Stimulated activated effector memory CD8-positive, alpha-beta T cell treated with anti-CD3 and anti-CD28 coated beads, Interleukin-12 subunit alpha, Interleukin-12 subunit beta, amount 100 ng/mL, for 72 hours (primary cell): ENCODE data around the gene ZNF287.

Experiments used
- ATAC-seq: fragments of 150-1000 bp; cut with Tn5 transposase; 2 replicates; pipeline ENCODE4 v1.10.0; 2021
- DNase-seq, 2 donors: peaks; one replicate each; pipeline ENCODE4 v3.0.0; 2021 to 2022; ENCODE audit warnings: low spot score in 2 of 2
- H3K27ac Mint-ChIP-seq: one replicate; pipeline ENCODE4 v1.8.0; 2022; ENCODE audit warnings: mild to moderate bottlenecking, mixed read lengths
- H3K36me3 Mint-ChIP-seq: one replicate; pipeline ENCODE4 v1.8.0; 2022; ENCODE audit warnings: mild to moderate bottlenecking, mixed read lengths
- H3K4me1 Mint-ChIP-seq: one replicate; pipeline ENCODE4 v1.8.0; 2022; ENCODE audit warnings: mixed read lengths
- H3K4me3 Mint-ChIP-seq: one replicate; pipeline ENCODE4 v1.8.0; 2022; ENCODE audit warnings: mild to moderate bottlenecking, mixed read lengths
- H3K9me3 Mint-ChIP-seq: one replicate; pipeline ENCODE4 v1.8.0; 2022; ENCODE audit warnings: mixed read lengths

Gene ZNF287

GRCh38 chr17:16568541-16569357 lies at the start of gene ZNF287:
Gene ZNF287, minus strand, starts transcription at chr17:16569204. Its CDS starts 1,473 bp downstream, at chr17:16567731.
- Mint-ChIP-seq H3K4me3 (peak within 1 kb of the TSS; percentile 77), H3K9me3 (no peaks in the 10 kb centered on the region), H3K36me3 (peaks cover 10% of the 10 kb centered on the region), H3K4me1 (peaks cover 10% of the 10 kb centered on the region), H3K27ac (peak within 1 kb of the TSS; percentile 74)
- peak; percentile 84 to 94 for DNase-seq
- peak; percentile 98 for ATAC-seq

- Mint-ChIP-seq H3K4me3 (no peak overlapping the region), H3K36me3 (no peaks in the 10 kb centered on the region), H3K9me3 (peaks cover 50% of the 10 kb centered on the region), H3K4me1 (no peaks in the 10 kb centered on the region), H3K27ac (no peak overlapping the region)
- DNase-seq (no peak), ATAC-seq (no peak)
These were observed 48.6 kb upstream of the ZNF287 start for GRCh38 chr17:16617481-16618060.

GRCh38 chr17:16599537-16599936 lies 30.5 kb upstream of the ZNF287 start:
- Mint-ChIP-seq H3K9me3 (peaks cover 3% of the 10 kb centered on the region), H3K4me1 (no peaks in the 10 kb centered on the region), H3K27ac (no peak overlapping the region), H3K36me3 (no peaks in the 10 kb centered on the region), H3K4me3 (no peak overlapping the region)
- no peak for ATAC-seq
- no peak for DNase-seq

- no peak for ATAC-seq
- Mint-ChIP-seq H3K4me3 (no peak overlapping the region), H3K9me3 (no peaks in the 10 kb centered on the region)
These were observed 24.5 kb upstream of the ZNF287 start for GRCh38 chr17:16593356-16594102.

GRCh38 chr17:16589097-16589969 lies 20.3 kb upstream of the ZNF287 start:
- peaks cover 5% of the 10 kb centered on the region for H3K4me1 Mint-ChIP-seq
- no peaks in the 10 kb centered on the region for H3K36me3 Mint-ChIP-seq
- H3K4me3 Mint-ChIP-seq = peak overlapping the region; percentile 70
- no peak overlapping the region for H3K27ac Mint-ChIP-seq
- H3K9me3 Mint-ChIP-seq = no peaks in the 10 kb centered on the region
- DNase-seq (peak; percentile 96 to 98), ATAC-seq (peak; percentile 92)

More at GRCh38 chr17:16593356-16594102, 24.5 kb upstream of the ZNF287 start:
- no peaks in the 10 kb centered on the region for H3K4me1 Mint-ChIP-seq
- H3K27ac Mint-ChIP-seq = no peak overlapping the region
- no peaks in the 10 kb centered on the region for H3K36me3 Mint-ChIP-seq
- DNase-seq = no peak

- H3K4me1 Mint-ChIP-seq = peaks cover 12% of the 10 kb centered on the region
- H3K4me3 Mint-ChIP-seq = no peak overlapping the region
These were observed 16.8 kb upstream of the ZNF287 start for GRCh38 chr17:16585796-16586195.

GRCh38 chr17:16584273-16584995 lies 15.4 kb upstream of the ZNF287 start:
- Mint-ChIP-seq H3K36me3 (no peaks in the 10 kb centered on the region), H3K4me3 (peak overlapping the region; percentile 74), H3K9me3 (no peaks in the 10 kb centered on the region), H3K27ac (no peak overlapping the region), H3K4me1 (peaks cover 12% of the 10 kb centered on the region)
- DNase-seq = peak; percentile 93 to 96
- peak; percentile 98 for ATAC-seq

More at GRCh38 chr17:16585796-16586195, 16.8 kb upstream of the ZNF287 start:
- DNase-seq = peak in 1 of 2 donors; percentile 36
- no peak overlapping the region for H3K27ac Mint-ChIP-seq
- ATAC-seq = no peak
- H3K9me3 Mint-ChIP-seq = no peaks in the 10 kb centered on the region
- H3K36me3 Mint-ChIP-seq = no peaks in the 10 kb centered on the region

- H3K4me1 Mint-ChIP-seq = peaks cover 12% of the 10 kb centered on the region
- DNase-seq (peak in 1 of 2 donors; percentile 47), ATAC-seq (no peak)
- no peaks in the 10 kb centered on the region for H3K9me3 Mint-ChIP-seq
- H3K36me3 Mint-ChIP-seq = no peaks in the 10 kb centered on the region
- peak overlapping the region; percentile 74 for H3K4me3 Mint-ChIP-seq
- H3K27ac Mint-ChIP-seq = no peak overlapping the region
These were observed 14.8 kb upstream of the ZNF287 start for GRCh38 chr17:16583781-16584180.

- Mint-ChIP-seq H3K27ac (no peak overlapping the region), H3K4me3 (no peak overlapping the region), H3K9me3 (no peaks in the 10 kb centered on the region), H3K36me3 (peaks cover 6% of the 10 kb centered on the region), H3K4me1 (peaks cover 10% of the 10 kb centered on the region)
- no peak for ATAC-seq
- no peak for DNase-seq
These were observed 4.5 kb upstream of the ZNF287 start for GRCh38 chr17:16573466-16573865.

- ATAC-seq (peak; percentile 2), DNase-seq (no peak)
- H3K36me3 Mint-ChIP-seq = peaks cover 6% of the 10 kb centered on the region
- H3K4me3 Mint-ChIP-seq = peak overlapping the region; percentile 77
- peaks cover 10% of the 10 kb centered on the region for H3K4me1 Mint-ChIP-seq
- H3K9me3 Mint-ChIP-seq = no peaks in the 10 kb centered on the region
- H3K27ac Mint-ChIP-seq = peak overlapping the region; percentile 74
These were observed 331 bp upstream of the ZNF287 start for GRCh38 chr17:16569358-16569712.

GRCh38 chr17:16552637-16553045 lies 16.4 kb downstream of the ZNF287 start:
- H3K4me3 Mint-ChIP-seq = no peak overlapping the region
- H3K9me3 Mint-ChIP-seq = peaks cover 42% of the 10 kb centered on the region
- H3K4me1 Mint-ChIP-seq = no peaks in the 10 kb centered on the region
- H3K27ac Mint-ChIP-seq = no peak overlapping the region
- H3K36me3 Mint-ChIP-seq = peaks cover 26% of the 10 kb centered on the region
- DNase-seq = no peak
- no peak for ATAC-seq

- Mint-ChIP-seq H3K36me3 (peaks cover 20% of the 10 kb centered on the region), H3K9me3 (peaks cover 40% of the 10 kb centered on the region), H3K27ac (no peak overlapping the region), H3K4me3 (no peak overlapping the region), H3K4me1 (no peaks in the 10 kb centered on the region)
- ATAC-seq = no peak
- DNase-seq = no peak
These were observed 16.9 kb downstream of the ZNF287 start for GRCh38 chr17:16551878-16552636.

GRCh38 chr17:16537130-16537458 lies 31.9 kb downstream of the ZNF287 start:
- peaks cover 9% of the 10 kb centered on the region for H3K36me3 Mint-ChIP-seq
- peaks cover 21% of the 10 kb centered on the region for H3K4me1 Mint-ChIP-seq
- no peaks in the 10 kb centered on the region for H3K9me3 Mint-ChIP-seq
- DNase-seq = no peak
- peak overlapping the region; percentile 96 for H3K27ac Mint-ChIP-seq
- H3K4me3 Mint-ChIP-seq = peak overlapping the region; percentile 99
- no peak for ATAC-seq

- H3K27ac Mint-ChIP-seq = no peak overlapping the region
- no peak for ATAC-seq
- H3K36me3 Mint-ChIP-seq = peaks cover 9% of the 10 kb centered on the region
- no peaks in the 10 kb centered on the region for H3K9me3 Mint-ChIP-seq
- peaks cover 21% of the 10 kb centered on the region for H3K4me1 Mint-ChIP-seq
- DNase-seq = peak in 1 of 2 donors; percentile 30
- H3K4me3 Mint-ChIP-seq = no peak overlapping the region
These were observed 34.8 kb downstream of the ZNF287 start for GRCh38 chr17:16534236-16534635.
